CMK (cell line): ENCODE data around the gene MAMDC2.

Source experiments
- DNase-seq: peaks from one replicate; pipeline ENCODE4 v3.0.0-alpha.2; 2010; ENCODE audit warnings: low read depth

Gene MAMDC2

DNA sequence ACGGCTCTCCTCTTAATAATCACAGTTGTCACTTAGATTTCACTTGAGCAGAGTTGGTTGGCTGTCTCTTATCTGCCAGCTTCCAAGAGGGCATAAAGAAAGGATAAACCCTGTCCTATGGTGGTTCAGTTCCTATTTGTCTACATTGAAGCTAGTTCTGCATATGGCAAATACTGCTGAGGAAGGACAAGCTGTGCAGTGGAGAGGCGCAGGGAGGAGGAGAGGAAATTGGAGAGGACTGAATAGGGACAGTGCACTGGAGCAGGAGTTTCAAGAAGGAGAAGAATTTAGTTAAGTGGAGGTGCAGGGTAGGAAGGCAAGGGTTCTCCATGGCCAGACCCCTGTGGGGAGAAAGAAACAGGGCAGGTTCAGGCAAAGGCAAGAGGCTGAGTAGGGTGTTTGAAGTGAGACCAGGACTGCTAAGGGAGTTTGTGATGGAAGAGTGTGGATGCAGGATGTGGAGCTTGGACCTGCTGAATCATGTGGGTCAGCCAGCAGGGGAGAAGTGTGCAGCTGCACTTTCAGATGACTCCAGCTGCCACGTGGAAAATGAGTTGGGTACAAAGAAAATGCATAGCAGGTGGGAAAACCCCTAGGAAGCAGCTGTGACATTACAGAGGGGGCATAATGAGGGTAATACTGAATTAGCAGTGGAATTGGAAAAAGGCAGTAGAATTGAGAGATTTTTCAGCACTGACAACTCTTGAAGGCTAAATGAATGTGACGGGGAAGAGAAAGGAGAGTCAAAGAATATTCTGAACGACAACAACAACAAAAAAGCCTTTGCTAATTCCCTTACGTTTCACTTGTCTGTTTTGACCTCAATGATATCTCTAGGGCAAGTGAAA lies 66.8 kb downstream of the MAMDC2 start:
- no peak for DNase-seq

DNA sequence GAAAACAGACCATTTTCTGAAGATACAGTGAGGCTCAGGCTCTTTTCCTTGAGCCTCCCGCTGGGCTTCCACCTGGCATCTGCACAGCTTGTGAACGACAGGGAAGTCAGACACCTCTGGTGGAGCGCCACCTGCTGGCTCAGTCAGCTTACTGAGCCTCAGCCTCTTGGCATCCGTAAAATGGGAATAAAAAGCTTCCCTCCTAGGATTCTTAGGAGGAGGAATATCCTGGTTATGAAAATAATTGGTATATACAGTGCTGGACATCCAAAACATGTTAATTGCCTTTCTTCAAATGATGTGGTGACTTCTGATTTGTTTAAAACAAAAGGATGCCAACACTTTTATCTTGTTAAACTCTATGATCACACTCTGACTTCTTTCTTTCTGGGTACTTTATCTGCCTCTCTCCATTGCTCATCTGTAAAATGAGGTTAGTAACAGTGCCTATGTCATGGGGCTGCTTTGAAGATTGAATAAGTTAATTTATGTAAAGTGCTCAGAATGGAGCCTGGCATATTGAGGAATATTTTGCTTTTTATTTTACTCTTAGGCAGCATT lies 67.5 kb downstream of the MAMDC2 start:
- DNase-seq: peak; percentile 5

DNA sequence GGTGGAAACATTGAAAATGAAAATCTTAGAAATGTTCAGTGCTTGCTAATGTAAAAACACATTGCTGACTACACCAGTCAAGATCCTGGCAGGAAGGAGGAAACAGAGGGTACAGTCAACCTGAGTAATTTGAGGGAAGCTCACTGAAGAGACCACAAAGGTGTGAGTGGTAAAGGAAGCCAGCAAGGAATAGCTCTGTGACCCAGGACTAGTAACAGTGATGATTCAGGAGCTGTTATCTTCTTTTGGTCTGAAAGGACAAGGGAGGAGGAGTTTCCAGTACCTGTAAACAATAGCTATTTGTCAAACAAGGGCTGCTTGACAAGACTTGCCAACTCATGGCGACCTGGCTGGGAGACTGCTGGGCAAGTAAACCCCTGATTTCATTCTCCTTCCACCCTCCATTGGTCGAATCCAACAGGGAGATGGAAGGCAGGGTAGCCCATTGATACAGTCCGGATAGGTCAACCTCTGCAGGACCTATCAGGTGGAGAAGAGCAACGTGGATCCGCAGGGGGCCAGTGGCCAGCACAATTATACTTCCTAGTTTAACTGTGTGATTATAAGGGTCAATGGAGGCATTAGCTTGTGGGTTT lies 68.1 kb downstream of the MAMDC2 start:
- DNase-seq: no peak

DNA sequence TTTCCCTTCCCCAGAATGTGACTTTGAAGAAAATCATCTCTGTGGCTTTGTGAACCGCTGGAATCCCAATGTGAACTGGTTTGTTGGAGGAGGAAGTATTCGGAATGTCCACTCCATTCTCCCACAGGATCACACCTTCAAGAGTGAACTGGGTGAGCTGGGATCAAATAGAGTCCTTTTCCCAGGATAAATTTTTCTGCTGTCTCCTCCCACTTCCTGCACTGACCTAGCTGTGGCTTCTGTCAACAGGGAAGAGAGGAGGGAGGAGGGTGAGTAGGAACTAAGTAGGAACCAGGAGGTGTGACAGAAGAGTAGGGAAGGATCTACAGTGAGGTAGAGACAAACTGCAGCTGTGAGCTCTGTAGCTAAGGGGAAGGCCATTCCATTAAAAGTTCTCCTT lies 69.3 kb downstream of the MAMDC2 start:
- DNase-seq: no peak

DNA sequence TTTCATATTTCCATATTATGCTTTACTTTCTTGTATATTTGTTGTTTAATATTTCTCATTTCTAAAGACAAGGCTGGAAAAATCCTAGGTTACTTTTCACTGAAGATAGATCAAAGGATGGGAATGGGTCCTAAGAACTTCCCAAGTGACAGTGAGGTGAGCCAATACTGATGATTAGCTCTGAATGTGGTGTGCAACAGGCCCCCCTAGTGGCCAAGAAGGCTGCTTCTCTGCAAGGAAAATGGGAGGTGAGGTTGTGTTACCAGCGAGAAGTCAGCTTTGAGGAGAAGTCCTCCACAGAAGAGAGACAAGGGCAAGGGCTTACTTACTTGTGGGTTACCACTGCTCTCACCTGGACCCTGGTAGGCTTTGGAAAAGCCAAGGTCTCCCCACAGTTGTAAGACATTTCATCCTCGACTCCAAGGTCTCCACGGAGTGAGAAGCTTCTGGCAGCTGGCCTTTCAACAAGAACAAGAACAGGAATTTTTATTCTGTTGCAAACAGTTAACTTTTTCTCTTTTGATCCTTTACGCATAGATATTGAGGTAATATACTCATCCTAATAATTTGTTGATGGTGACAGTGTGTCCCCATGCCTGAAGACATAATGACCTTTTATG lies 69.9 kb downstream of the MAMDC2 start:
- no peak for DNase-seq

DNA sequence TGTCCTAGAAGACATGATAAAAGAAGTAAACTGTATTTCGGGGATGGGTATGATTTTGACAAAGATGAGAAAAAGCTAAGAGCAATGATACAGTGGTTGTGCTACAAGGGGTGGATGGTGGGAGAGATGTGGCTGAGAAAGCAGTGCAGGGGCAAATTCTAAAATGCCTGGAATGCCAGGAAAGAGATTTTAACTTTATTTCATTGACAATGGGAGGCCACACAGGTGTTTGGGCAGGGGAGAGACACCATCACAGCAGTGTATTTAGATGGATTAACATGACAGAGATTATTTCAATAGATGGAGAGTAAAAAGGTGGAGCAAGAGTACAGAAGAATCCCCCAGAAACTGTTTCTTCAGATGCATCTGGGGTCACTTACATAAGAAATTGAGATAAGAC lies 71.2 kb downstream of the MAMDC2 start:
- DNase-seq: no peak

DNA sequence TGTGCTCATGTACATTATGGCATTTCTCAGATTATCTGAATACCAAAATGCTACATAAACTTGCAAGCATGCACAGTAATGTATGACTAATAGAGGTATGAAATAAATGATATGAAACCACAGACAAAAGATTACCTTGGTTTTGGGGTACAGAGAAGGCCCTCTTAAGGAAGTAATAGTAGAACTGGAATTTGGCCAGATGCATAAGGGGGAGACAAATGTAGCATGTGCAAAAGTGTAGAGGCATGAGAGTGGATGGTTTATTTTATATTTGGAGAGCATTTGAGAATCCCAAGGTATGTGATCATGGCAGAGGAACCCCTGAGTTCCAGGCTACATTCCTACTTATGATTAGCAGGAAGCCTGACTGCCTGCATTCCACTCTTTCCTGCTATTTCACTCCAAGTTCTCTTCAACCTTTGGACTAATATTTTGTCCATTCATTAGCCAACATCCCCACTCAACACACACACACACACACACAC lies 74.2 kb downstream of the MAMDC2 start:
- no peak for DNase-seq

DNA sequence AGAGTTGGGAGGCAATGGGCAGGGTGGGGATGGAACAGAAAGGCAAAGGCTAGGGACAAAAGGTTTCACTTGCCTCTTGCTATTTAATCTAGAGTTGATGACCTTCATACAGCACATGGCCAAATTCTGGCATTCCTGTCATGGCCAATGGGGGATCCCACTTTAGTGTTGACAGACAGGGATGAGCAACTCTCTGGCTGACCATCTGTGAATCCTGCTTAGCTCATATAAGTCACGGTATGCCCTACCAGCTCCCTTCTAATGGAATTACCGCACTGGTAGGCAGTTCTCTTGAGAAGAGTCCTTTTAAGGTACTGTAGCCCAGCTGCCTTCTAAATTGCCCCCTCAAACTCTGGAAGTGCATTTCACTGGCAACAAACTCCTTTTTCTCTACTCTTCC lies 76.1 kb downstream of the MAMDC2 start:
- no peak for DNase-seq

DNA sequence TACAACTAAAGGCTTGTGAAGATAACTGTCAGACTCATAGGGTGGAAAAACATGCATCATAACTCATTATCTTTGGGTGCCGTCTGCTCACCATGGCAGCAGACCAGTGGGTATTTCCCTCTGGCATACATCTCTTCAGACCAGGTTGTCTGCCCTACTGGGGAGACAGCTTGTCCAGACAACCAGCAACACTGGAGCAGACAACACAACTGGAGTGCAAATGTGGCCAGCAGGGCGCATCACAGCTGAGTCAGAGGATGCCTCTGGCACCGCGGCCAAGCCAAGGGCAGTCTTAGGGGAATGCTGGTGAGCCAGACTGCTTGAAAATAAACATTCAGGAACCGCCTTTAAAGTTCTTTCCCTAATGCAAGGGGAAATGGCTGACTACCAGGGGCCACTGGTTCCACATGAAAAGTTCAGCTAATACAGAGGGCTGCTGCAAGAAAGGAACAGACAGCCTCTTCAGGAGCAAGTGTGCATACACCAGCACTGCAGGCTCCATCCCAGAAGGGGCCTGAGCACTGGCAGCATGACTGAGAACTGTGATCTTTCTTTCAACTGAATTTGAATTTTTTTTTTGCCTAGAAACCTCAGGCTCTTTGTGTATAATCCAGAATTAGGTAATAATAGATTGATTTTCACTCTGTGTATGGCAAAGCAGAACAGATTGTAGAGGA lies 77.3 kb downstream of the MAMDC2 start:
- DNase-seq: no peak

DNA sequence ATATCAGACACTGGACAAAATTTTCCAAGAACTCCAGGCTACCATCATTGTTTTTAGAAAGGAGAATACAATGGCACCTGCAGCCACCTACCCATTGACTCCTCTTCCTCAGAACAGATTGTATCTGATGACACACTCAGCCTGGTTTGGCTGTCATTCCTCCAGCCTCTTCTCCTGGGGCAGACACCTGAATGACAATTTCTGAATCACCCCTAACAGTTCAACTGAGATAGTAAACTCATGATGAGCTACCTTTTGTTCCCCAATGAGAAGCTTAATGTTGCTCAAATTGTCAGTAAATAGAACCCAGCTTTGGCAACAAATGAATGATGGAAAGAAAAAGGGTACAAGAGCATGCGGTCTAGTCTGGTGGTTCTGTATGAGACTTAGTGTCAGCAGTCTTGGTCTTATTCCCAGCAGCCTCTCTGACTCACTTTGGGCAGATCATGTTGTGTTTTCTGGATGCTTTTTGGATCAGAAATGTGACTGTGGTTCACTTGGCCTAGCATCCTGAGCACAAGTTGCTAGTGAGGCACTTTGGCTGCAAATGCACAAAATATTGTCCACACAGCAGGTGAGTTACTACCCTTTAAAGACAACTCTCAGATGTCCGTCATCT lies 78.3 kb downstream of the MAMDC2 start:
- no peak for DNase-seq

DNA sequence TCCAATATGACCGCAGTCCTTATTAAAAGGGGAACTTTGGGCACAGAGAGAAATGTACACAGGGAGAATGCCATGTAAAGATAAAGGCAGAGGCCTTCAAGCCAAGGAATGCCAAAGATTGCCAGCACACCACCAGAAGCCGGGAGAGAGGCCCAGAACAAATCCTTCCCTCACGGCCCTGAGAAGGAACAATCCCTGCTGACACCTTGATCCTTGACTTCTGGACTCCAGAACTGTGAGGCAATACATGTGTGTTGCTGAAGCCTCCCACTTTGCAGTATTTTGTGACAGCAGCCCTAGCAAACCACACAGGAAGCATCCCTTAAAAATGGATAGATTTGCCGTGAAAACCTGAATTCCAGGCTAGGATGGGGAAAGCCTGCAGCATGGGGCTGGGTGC lies 80.0 kb downstream of the MAMDC2 start:
- no peak for DNase-seq

DNA sequence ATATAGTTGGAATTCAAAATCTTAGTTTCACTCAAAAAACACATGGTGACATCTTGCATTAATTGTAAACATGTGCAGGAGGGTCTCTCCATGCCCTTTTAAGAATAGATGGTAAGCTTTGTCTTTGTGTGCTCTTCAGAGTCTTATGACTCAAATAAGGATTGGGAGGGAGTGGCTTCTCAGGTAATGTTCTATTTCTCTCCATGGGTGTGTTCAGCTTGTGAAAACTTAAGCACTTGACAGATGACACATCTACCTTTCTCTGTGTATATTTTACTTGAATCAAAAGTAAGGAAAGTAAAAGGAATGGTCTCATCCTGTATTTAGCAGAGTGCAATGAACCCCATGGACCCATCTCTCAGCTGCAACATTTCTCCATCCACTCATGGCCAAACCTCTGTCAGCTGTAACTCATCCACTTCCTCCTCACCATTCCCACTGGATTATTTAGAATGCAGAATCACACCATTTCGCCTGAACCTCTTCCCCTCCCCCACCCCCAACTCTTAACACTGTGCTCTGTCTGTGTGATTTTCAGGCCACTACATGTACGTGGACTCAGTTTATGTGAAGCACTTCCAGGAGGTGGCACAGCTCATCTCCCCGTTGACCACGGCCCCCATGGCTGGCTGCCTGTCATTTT lies 82.1 kb downstream of the MAMDC2 start:
- DNase-seq: no peak

DNA sequence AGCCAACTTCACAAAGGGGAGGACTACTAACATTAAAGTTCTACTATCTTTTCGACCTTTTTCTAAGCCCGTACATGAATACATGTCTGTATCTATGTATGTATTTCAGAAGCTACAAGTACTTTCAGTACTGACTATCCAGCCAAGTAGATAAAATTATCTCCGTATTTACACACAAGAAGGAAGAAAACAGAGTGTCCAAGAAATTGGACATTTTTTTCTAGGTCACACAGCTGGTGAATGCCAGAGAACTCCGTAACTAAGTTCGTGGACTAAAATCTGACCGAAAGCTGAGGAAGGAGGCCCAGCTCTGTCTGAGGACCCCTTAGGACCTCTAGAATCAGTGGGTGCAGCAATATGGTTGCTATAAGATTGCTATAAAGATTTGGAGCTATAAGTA lies 83.4 kb downstream of the MAMDC2 start:
- DNase-seq: no peak

DNA sequence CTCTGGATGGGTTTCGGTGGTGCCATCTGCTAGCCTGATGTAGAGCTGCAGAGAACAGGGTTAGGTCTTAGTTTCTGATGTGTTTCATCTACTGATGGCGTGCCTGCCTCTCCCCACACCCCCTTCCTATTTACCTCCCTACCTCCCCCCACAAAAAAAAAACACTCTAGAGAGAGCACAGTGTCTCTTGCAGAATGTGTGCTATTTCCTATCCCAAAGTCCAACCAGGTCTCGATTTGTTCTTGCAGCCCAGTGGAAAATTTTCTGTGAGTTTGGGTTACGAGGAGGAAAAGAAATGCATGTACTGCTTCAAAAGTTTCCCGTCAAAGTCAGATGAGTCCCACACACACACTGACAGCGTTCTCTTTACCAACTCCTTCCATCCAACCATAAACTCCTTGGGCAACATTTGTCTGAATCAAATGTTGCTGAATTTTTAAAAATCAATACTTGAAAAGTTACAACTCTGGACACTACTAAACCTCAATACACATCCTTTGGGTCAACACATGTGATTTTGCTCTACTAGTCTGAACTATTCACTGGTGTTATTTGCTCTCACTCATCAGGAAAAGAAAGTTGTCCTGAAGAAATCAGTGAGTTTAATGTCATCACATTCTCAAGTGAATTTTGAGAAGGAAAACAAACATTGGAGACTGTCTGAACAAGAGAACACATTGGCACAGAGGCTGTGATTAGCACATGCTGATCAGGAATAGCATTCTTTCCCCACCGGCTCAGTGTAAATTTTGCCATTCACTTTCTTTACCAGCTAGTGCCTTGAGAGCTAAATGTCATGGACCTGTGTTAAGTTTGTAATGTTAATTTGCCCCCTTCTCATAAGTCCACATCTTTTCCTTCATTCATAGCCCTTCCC lies 84.1 kb downstream of the MAMDC2 start:
- DNase-seq: no peak

DNA sequence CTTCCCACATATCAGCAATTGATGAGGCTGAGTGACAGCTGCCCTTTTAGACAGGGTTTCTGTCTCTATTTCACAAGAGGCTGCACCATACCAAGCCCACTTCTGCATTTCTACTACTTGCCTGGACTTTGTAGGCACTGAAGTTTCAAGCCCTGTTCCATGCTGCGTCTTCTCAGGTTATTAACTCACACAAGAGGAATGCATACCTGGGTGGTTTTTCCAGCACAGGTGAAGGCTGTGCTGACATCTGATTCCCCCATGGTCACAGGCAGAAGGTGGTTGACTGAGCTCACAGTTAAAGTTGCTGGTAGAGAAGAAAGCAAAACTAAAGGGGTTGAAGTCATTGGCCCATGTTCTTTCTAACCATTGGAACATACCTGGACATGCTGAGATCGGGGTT lies 86.6 kb downstream of the MAMDC2 start:
- DNase-seq: no peak

DNA sequence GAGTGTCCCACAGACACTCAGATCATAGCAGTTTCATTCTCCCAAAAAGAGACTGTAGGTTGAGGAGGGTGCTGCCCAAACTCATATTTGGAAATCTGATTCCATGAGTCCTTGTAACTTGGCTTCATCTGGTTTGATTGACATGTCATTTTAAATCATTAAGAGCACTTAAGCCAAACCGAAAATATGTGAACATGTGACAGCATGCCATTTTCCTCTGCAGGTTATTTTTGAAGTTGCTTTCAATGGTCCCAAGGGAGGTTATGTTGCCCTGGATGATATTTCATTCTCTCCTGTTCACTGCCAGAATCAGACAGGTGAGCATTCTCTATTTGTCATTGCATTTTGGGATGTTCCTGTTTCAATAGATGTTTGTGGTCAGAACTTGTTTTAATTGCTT lies 87.6 kb downstream of the MAMDC2 start:
- DNase-seq: no peak

DNA sequence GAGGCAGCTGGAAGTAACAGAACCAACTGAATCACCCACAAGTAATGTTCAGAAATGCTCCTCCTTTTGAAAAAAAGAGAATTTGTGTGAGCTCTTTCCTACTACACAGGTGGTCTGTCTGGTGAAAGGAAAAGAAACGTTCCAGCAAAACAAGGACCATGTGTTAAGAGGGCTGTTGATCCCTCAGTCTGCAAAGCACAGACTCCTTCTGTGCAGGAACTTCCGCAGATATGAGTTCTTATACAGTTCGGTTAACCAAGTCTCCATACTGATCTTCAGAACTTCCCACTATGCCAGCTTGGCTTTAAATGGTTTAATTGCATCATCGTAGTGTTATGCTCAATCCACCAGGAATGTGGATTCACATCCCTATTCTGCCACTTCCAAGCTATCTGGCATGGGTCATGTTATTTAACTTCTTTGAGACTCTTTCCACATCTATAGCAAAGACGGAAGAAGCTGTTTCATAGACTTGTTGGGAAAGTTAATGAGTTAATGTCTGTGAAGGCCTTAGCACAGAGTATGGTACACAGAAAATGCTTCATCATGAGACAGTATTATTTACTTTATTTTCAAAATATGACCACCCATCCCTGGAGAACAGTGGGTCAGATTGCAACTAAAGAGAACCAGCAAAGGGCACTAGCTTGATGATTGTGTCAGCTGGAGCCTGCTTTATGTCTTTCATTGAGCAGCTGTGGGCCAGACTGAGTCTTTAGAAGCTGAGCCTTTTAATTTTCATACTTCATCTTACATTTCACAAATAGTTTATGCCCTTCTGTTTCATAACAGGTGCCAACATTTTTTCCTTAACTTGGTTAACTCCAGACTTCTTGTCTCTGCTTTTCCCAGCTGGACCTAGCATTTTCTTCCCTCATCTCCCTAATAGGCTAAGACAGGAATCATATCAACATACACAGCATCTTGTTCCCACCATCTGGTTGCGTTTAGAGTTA lies 89.9 kb downstream of the MAMDC2 start:
- no peak for DNase-seq

DNA sequence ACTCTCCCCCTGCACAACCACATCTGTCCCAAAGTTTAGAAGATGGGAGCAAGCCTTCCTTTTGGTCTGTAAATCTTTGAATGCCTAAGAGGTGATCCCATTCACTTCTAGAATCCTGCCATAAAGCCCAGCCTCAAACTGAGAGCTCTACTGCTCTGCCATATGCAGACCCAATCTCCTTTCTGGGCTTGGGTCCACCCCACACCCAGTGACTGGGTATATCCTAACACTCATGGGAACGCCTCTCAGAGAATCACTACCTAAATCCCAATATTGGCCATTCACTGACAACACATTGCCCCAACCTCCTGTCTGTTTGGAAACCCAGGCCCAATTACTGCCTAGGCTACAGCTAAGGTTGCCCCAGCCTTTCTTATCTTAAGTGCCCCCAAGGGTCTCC lies 90.7 kb downstream of the MAMDC2 start:
- no peak for DNase-seq

DNA sequence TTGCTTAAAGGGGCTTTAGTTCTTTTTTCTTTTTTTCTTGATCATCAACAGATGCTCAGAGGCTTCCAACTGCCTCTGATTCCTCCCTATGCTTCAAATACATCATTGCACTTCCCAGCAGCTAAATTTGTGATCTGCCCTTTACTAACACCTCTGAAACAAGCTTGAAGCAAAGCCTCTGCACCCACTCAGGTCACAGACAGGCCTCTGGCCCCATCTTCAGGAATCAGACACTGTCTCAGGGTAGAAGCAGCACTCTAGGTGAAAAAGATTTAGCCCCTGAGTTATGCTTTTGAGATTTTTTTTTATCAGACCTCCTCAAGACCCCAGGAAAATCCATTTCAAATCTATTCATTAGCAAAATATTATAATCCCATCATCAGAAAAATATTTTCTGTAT lies 91.5 kb downstream of the MAMDC2 start:
- DNase-seq: no peak
